Stimulated activated naive B cell treated with anti-CD40 and anti-IgM and Interleukin-4, amounts not matched to agents 10 μg/mL and 1 μg/mL and 100 μg/mL, for 72 hours (primary cell): Measurements from ENCODE around the gene RPP40.
"Not testable (repeated sequence)": the region's sequence is repeated elsewhere in the genome, so short reads cannot be mapped to it uniquely, and the experiment has no call there.

ENCODE experiments used
- ATAC-seq, 2 donors: fragments of 150-1000 bp; cut with Tn5 transposase; replicated peaks; 2 replicates each; pipeline ENCODE4 v1.10.0; 2021; ENCODE audit warnings: moderate library complexity in 1 of 2
- DNase-seq: peaks from one replicate; pipeline ENCODE4 v3.0.0; 2021
- H3K27ac Mint-ChIP-seq: one replicate; pipeline ENCODE4 v1.8.0; 2022; ENCODE audit warnings: mild to moderate bottlenecking, mixed read lengths
- H3K27me3 Mint-ChIP-seq, 2 donors: one replicate each; pipeline ENCODE4 v1.8.0; 2022; ENCODE audit warnings: mixed read lengths in 2 of 2
- H3K36me3 Mint-ChIP-seq, 2 donors: one replicate each; pipeline ENCODE4 v1.8.0; 2022; ENCODE audit warnings: mixed read lengths in 2 of 2, mild to moderate bottlenecking in 1 of 2
- H3K4me1 Mint-ChIP-seq, 2 donors: one replicate each; pipeline ENCODE4 v1.8.0; 2022; ENCODE audit warnings: mixed read lengths in 2 of 2, mild to moderate bottlenecking in 1 of 2
- H3K4me3 Mint-ChIP-seq, 2 donors: one replicate each; pipeline ENCODE4 v1.8.0; 2022; ENCODE audit warnings: mild to moderate bottlenecking in 2 of 2, mixed read lengths in 2 of 2, moderate library complexity in 1 of 2
- H3K9me3 Mint-ChIP-seq, 2 donors: one replicate each; pipeline ENCODE4 v1.8.0; 2022; ENCODE audit warnings: mixed read lengths in 2 of 2, mild to moderate bottlenecking in 1 of 2

Gene RPP40

DNA sequence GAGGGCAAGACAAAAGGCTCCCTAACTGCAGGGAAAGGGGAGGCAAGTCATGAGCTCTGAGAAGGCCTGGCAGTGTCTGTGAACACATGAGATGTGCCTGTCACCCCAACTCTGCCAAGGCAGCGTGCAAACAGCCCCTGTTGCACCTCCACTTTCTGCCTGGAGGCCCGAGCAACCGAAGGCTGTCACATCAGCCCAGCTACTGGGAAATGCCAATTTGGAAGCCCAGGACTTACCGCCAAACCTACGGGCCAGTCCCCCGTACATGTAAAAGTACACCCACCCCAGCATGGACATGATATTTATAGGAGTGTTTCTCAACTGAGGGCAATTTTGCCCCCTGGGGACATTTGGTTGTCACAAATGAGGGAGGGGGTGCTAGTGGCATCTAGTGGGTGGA is 27.3 kb upstream of the RPP40 start:
- Mint-ChIP-seq H3K4me3 (no peak overlapping the region), H3K9me3 (peaks cover 4 to 6% of the 10 kb centered on the region in 2 donors), H3K27ac (peak overlapping the region; percentile 79), H3K4me1 (peaks cover 17 to 27% of the 10 kb centered on the region in 2 donors), H3K36me3 (peaks cover 9 to 11% of the 10 kb centered on the region in 2 donors), H3K27me3 (peaks cover 5 to 6% of the 10 kb centered on the region in 2 donors)
- DNase-seq (no peak), ATAC-seq (no peak)

DNA sequence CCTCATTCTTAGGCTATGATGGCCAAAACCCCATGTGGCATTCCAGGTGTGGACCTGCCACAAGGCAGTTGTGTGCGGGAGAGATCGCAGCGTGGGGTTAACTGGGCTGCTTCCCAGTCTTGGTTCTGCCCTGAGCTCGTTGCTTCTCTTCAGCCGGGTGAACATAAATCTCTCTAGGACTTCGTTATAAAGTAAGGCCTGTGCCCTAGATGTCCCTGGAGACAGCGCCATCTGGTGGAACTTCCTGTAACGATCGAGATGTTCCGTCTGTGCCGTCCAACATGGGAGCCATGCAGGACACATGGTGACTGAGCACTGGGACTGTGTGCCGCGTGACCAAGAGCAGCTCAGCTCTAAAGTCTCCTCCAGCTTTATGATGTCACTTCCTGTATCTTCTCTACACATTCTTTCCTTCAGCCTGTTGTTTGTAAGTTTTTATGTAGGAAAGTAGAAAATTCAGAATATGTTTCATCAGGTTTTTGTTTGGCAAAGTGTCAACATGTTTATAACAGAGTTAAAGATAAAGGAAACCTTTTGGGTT is 26.8 kb upstream of the RPP40 start:
- Mint-ChIP-seq H3K9me3 (peaks cover 4 to 6% of the 10 kb centered on the region in 2 donors), H3K27ac (peak overlapping the region; percentile 79), H3K4me3 (no peak overlapping the region), H3K4me1 (peaks cover 17 to 31% of the 10 kb centered on the region in 2 donors), H3K27me3 (peaks cover 7 to 8% of the 10 kb centered on the region in 2 donors), H3K36me3 (peaks cover 9 to 11% of the 10 kb centered on the region in 2 donors)
- ATAC-seq (peak; percentile 97), DNase-seq (peak; percentile 70)

DNA sequence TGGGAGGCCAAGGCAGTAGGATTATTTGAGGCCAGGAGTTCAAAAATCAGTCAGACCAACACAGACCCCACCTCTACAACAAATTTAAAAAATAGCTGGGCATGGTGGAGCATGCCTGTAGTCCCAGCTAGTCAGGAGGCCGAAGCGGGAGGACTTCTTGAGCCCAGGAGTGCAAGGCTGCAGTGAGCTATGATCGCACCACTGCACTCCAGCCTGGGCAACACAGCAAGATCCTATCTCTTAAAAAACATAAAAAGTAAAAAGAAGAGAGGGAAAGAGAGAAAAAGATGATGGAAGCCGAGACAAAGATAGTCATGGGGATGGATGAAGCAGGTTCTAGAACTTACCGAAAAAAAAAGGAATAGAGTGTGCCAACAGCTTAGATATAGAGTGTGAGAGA is 25.8 kb upstream of the RPP40 start:
- Mint-ChIP-seq H3K9me3 (peaks cover 3 to 4% of the 10 kb centered on the region in 2 donors), H3K36me3 (peaks cover 14 to 16% of the 10 kb centered on the region in 2 donors), H3K4me1 (peaks cover 18 to 31% of the 10 kb centered on the region in 2 donors), H3K27me3 (peaks cover 16 to 18% of the 10 kb centered on the region in 2 donors), H3K4me3 (no peak overlapping the region), H3K27ac (peak overlapping the region; percentile 51)
- DNase-seq (no peak), ATAC-seq (no peak)

DNA sequence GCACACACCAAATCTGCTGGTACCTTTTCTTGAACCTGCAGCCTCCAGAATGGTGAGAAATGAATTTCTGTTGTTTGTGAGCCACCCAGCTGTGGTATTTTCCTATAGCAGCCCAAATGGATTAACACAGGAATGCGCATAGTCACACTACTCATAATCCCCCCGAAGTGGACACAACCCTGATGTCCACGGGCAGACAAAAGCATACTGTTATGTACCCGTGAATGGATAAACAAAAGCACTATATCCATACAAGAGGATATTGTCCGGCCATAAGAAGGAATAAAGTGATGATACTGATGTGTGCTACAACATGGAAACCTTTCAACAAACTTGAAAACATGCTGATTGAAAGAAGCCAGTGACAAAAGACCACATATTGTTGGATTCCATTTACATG is 25.1 kb upstream of the RPP40 start:
- no peak for DNase-seq
- Mint-ChIP-seq H3K4me1 (peaks cover 15 to 24% of the 10 kb centered on the region in 2 donors), H3K27me3 (peaks cover 16 to 18% of the 10 kb centered on the region in 2 donors), H3K4me3 (no peak overlapping the region), H3K27ac (no peak overlapping the region), H3K9me3 (peaks cover 3 to 4% of the 10 kb centered on the region in 2 donors), H3K36me3 (peaks cover 14 to 17% of the 10 kb centered on the region in 2 donors)
- no peak for ATAC-seq

DNA sequence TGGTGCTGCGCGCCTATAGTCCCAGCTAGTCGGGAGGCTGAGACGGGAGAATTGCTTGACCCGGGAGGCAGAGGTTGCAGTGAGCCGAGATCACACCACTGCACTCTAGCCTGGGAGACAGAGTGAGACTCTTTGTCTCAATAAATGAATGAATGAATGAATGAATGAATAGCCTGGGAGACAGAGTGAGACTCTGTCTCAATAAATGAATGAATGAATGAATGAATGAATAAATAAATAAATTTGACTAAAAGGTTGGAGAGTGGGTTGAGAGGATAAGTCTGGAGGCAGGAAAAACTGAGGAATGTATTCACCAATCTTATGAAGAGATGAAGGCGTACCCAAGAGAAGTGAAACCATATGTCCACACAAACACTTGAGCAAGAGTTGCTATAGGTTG is 24.5 kb upstream of the RPP40 start:
- Mint-ChIP-seq H3K27ac (no peak overlapping the region), H3K4me3 (no peak overlapping the region), H3K4me1 (peaks cover 12 to 24% of the 10 kb centered on the region in 2 donors), H3K27me3 (peaks cover 16 to 18% of the 10 kb centered on the region in 2 donors), H3K9me3 (peaks cover 3 to 4% of the 10 kb centered on the region in 2 donors), H3K36me3 (peaks cover 14 to 17% of the 10 kb centered on the region in 2 donors)
- ATAC-seq (no peak), DNase-seq (no peak)

DNA sequence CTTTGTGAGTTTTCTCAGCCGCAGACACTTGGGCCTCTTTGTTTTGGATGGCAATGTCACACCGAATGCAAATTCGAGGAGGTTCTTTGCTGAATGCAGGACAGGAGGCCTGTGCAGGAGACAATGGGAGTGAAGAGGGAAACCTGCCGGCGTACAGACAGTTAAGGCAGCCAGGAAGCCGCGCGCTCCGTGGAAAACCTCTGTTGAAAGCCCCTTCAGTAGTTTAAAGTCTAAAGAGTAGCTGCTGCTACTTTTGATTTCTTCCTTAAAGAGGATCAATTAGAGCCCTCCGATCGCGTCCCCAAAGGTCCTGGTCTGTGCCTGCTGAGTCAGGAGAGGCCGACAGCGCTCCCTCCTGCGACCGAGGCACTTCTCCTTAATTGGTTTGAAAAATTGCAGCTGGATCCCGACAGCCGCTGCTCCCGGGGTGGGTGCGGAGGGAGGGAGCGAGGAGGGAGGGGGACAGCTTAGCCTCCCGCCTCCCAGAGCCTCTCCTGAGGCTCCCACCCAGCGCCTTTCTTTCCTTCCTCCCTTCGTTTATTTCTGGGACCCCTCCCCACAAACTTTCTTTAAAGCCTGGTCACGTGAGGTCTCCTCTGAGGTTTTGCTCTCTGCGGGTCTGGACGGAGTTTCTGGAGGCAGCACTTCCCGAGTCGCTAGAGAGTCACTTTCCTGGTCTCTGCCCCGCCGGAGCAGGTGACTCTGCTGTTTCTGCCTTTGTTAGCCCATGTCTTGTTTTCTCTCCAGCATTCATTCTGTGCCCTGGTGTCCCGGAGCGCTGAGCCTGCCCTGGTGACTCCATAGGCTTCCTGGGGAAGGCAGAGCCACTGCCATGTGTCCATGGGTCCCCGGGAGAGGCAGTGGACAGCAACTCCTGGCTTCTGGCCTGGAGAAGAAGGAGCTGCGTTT is 22.3 kb upstream of the RPP40 start:
- Mint-ChIP-seq H3K27ac (peak overlapping the region; percentile 60), H3K4me3 (peak overlapping the region; percentile 83 to 90), H3K36me3 (peaks cover 17 to 20% of the 10 kb centered on the region in 2 donors), H3K4me1 (peaks cover 12 to 24% of the 10 kb centered on the region in 2 donors), H3K27me3 (peaks cover 16 to 18% of the 10 kb centered on the region in 2 donors), H3K9me3 (peaks cover 3 to 4% of the 10 kb centered on the region in 2 donors)
- ATAC-seq: no peak
- DNase-seq: no peak

DNA sequence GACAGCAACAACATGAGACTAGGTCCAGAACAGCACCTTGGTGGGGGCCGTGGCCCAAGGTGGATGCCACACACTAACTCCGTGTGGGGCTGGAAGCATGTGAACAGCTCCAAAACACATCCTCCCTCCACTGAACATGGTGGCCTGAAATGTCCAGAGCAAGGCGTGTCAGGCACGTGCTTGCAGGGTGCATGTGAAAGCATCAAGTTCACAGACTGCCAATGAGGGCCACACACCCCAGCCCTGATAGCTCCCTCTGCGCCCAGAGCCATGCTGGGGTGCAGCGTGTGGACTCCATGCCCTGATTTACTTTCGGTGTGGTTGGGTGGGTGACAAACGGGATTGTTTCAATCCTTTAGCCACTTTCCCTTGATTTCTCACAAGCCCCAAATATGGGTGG is 20.1 kb upstream of the RPP40 start:
- Mint-ChIP-seq H3K27me3 (peaks cover 16 to 18% of the 10 kb centered on the region in 2 donors), H3K4me1 (peaks cover 5 to 16% of the 10 kb centered on the region in 2 donors), H3K9me3 (peaks cover 2 to 4% of the 10 kb centered on the region in 2 donors), H3K27ac (no peak overlapping the region), H3K36me3 (peaks cover 18 to 25% of the 10 kb centered on the region in 2 donors), H3K4me3 (no peak overlapping the region)
- DNase-seq: no peak
- no peak for ATAC-seq

DNA sequence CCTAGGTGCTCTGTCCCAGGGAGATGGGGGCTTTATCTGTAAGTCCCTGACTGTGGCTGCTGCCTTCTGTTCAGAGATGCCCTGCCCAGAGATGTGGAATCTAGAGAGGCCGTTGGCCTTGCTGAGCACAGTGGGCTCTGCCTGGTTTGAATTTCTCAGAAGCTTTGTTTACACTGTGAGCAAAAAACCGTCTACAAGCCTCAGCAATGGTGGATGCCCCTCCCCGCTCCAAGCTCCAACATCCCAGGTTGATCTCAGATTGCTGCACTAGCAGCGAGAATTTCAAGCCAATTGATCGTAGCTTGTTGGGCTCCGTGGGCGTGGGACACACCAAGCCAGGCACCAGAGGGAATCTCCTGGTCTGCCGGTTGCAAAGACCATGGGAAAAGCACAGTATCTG is 16.3 kb upstream of the RPP40 start:
- Mint-ChIP-seq H3K27ac (no peak overlapping the region), H3K36me3 (peaks cover 25 to 40% of the 10 kb centered on the region in 2 donors), H3K4me1 (no peaks in the 10 kb centered on the region), H3K4me3 (no peak overlapping the region), H3K27me3 (peaks cover 4 to 5% of the 10 kb centered on the region in 2 donors), H3K9me3 (peaks cover 10 to 15% of the 10 kb centered on the region in 2 donors)
- DNase-seq (no peak), ATAC-seq (no peak)

DNA sequence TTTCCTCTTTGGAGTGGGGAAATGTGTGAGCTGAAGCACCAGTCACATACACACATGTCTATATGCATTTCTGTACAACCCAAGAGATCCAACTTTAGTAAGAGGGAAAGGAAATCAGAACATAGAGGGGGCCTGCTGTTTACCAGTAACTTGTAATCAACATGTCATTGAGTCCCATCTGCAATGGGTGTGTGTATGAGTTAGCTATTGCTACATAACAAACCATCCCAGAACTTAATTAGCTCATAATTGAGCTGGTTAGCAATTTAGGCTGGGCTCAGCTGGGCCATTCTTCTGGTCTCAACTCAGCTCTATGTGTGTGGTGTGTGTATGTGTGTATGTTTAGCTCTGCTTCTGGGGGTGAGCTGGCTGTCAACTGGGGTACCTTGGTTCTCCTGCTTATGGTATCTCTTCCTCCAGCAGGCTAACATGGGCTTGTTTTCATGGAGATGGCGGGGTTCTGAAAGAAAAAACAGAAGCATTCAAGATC is 10.3 kb upstream of the RPP40 start:
- H3K27ac Mint-ChIP-seq: no peak overlapping the region
- peaks cover 8 to 19% of the 10 kb centered on the region in 2 donors for H3K9me3 Mint-ChIP-seq
- no peaks in the 10 kb centered on the region for H3K4me1 Mint-ChIP-seq
- no peak overlapping the region for H3K4me3 Mint-ChIP-seq
- ATAC-seq: no peak
- H3K27me3 Mint-ChIP-seq: no peaks in the 10 kb centered on the region
- DNase-seq: no peak
- peaks cover 16 to 33% of the 10 kb centered on the region in 2 donors for H3K36me3 Mint-ChIP-seq

DNA sequence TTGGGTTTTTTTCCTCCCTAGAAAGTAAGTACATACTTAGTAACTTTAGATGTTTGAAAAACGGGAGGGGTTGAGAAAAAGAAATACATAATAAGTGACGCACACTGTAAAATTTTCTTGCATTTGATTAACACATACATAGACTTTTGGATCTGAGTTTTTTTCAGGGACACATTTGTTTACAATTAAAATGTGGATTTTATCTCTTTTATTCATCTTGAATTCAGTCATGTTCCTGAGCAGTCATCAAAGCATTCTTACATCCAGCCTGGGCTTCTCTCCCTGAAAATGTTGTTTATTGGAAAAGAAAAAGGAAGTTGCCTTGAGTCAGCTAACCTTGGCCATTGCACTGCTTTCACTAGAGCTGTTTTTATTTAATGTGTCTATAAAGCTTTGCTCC is 8.7 kb upstream of the RPP40 start:
- no peaks in the 10 kb centered on the region for H3K27me3 Mint-ChIP-seq
- ATAC-seq (no peak), DNase-seq (no peak)
- H3K9me3 Mint-ChIP-seq: peaks cover 1 to 13% of the 10 kb centered on the region in 2 donors
- H3K4me1 Mint-ChIP-seq: no peaks in the 10 kb centered on the region
- peaks cover 11 to 18% of the 10 kb centered on the region in 2 donors for H3K36me3 Mint-ChIP-seq
- no peak overlapping the region for H3K4me3 Mint-ChIP-seq
- no peak overlapping the region for H3K27ac Mint-ChIP-seq

DNA sequence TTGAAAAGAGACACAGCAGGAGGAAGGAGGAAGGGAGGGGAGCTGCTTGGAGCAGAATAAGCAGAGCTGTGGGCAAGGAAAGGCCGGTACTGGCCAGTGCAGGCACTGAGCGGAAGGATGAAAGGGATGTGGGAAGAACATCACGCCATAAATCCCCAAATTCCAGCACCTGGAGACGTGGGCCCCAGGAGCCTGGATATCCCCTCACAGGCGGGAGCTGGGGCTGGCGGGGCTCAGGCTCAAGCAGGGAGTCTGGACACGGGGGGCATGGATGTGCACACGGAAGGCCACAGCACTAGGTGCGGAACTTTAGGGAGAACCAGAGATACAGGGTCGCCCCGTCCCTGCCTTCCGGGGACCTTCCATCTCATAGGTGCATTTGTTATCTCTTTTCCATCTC is 7.5 kb upstream of the RPP40 start:
- Mint-ChIP-seq H3K36me3 (peaks cover 6 to 12% of the 10 kb centered on the region in 2 donors), H3K27ac (no peak overlapping the region), H3K9me3 (peaks cover 0 to 8% of the 10 kb centered on the region in 2 donors), H3K4me1 (no peaks in the 10 kb centered on the region), H3K27me3 (no peaks in the 10 kb centered on the region), H3K4me3 (no peak overlapping the region)
- ATAC-seq (no peak), DNase-seq (no peak)

DNA sequence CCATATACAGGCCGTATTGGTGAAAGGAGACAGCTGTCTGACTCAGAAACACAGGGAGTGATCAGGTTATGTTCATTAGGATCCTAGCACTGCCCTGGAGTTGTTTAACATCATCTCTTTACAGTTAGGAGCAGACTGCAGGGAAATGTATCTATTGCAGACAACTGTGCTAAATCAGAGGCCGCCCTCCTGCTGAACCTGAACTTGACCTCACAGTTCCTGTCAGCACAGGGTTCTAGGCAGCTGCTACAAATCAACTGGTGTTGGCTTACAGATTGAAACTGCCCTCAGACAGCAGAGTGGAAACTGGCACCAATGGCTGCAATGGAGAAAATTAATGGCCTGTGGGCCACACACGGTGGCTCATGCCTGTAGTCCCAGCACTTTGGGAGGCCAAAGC is 3.7 kb upstream of the RPP40 start:
- ATAC-seq: no peak

DNA sequence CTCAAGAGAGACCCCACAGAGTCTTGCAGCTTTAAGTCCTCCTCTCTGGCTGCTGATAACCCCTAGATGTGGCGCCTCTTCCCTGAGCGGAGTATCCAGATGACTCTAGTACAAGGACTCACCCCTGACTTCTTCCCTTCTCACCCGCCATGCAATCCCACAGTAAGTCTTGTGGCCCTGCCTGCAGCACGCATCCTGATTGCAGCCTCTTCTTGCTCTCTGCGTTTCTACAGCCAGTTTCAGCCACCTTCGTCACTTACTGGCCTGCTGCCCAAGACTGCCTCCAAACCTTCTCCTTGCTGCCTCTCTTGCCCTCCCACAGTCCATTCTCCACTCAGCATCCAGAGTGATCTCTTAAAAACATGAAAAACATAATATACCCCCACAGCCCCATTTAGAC is 2.4 kb upstream of the RPP40 start:
- H3K27ac Mint-ChIP-seq: no peak overlapping the region

More for the DNA sequence above, 3.7 kb upstream of the RPP40 start:
- no peak for DNase-seq
- H3K27ac Mint-ChIP-seq: no peak overlapping the region
- H3K36me3 Mint-ChIP-seq: peaks cover 4 to 7% of the 10 kb centered on the region in 2 donors
- H3K9me3 Mint-ChIP-seq: peaks cover 0 to 3% of the 10 kb centered on the region in 2 donors
- H3K27me3 Mint-ChIP-seq: no peaks in the 10 kb centered on the region
- peaks cover 4 to 8% of the 10 kb centered on the region in 2 donors for H3K4me1 Mint-ChIP-seq
- H3K4me3 Mint-ChIP-seq: no peak overlapping the region

DNA sequence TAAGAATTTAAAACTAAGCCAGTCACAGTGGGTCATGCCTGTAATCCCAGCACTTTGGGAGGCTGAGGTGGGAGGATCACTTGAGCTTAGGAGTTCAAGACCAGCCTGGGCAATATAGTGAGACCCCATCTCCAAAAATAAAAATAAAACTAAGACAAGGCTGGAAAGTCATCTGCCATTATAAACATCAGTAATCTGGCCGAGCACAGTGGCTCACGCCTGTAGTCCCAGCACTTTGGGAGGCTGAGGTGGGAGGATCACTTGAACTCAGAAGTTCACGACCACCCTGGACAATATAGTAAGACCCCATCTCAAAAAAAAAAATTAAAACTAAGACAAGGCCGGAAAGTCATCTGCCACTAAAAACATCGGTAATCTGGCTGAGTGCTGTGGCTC is 1.2 kb upstream of the RPP40 start:
- DNase-seq, H3K4me3 Mint-ChIP-seq, ATAC-seq, H3K27me3 Mint-ChIP-seq, H3K4me1 Mint-ChIP-seq, H3K36me3 Mint-ChIP-seq, H3K27ac Mint-ChIP-seq, H3K9me3 Mint-ChIP-seq: not testable (repeated sequence)

More for the DNA sequence above, 2.4 kb upstream of the RPP40 start:
- Mint-ChIP-seq H3K36me3 (peaks cover 5 to 10% of the 10 kb centered on the region in 2 donors), H3K4me1 (peaks cover 4 to 8% of the 10 kb centered on the region in 2 donors), H3K4me3 (no peak overlapping the region), H3K27me3 (no peaks in the 10 kb centered on the region), H3K9me3 (peaks cover 0 to 3% of the 10 kb centered on the region in 2 donors)
- no peak for DNase-seq
- no peak for ATAC-seq
